Retinal pigment epithelial cell (primary cell): Measurements from ENCODE around the gene TPRKB.
"Not testable (repeated sequence)": the region's sequence is repeated elsewhere in the genome, so short reads cannot be mapped to it uniquely, and the experiment has no call there.

Experiments
- DNase-seq: peaks from one replicate; pipeline ENCODE4 v3.0.0-alpha.2; 2010; ENCODE audit warnings: low read depth
- H3K4me3 ChIP-seq: 2 replicates; pipeline ENCODE4 v1.5.1; 2011; ENCODE audit warnings: mild to moderate bottlenecking, low read length, control low read depth, moderate library complexity
- CTCF ChIP-seq: conservative IDR thresholded peaks from 2 replicates; pipeline ENCODE4 v1.5.1; 2011; ENCODE audit warnings: low read depth, low read length, control low read depth, inconsistent platforms

The TPRKB gene

GRCh38 chr2:73736378-73736777 is 767 bp downstream of the TPRKB start:
- H3K4me3 ChIP-seq: peak overlapping the region; percentile 98
- DNase-seq: no peak
- TF ChIP-seq CTCF: no peak

- no peak overlapping the region for H3K4me3 ChIP-seq
- no peak for TF ChIP-seq CTCF
- no peak for DNase-seq
Measured at GRCh38 chr2:73730810-73731209, 6.3 kb downstream of the TPRKB start.

GRCh38 chr2:73728711-73729110 is 8.4 kb downstream of the TPRKB start:
- no peak overlapping the region for H3K4me3 ChIP-seq
- no peak for DNase-seq
- TF ChIP-seq CTCF: no peak

- DNase-seq: no peak
- TF ChIP-seq CTCF: no peak
- H3K4me3 ChIP-seq: no peak overlapping the region
Measured at GRCh38 chr2:73728043-73728442, 9.1 kb downstream of the TPRKB start.

GRCh38 chr2:73726657-73727056 is 10.5 kb downstream of the TPRKB start:
- not testable (repeated sequence) for DNase-seq, H3K4me3 ChIP-seq

- H3K4me3 ChIP-seq: no peak overlapping the region
- no peak for DNase-seq
- no peak for TF ChIP-seq CTCF
Measured at GRCh38 chr2:73718851-73719621, 18.1 kb downstream of the TPRKB start.

GRCh38 chr2:73718421-73718820 is 18.7 kb downstream of the TPRKB start:
- H3K4me3 ChIP-seq: no peak overlapping the region
- DNase-seq: no peak
- no peak for TF ChIP-seq CTCF

- DNase-seq, H3K4me3 ChIP-seq: not testable (repeated sequence)
Measured at GRCh38 chr2:73717695-73718094, 19.4 kb downstream of the TPRKB start.
